Hepatocyte (in vitro differentiated cells): ENCODE data around the gene TFCP2L1. TPM values are rescaled to one million over a fixed set of nuclear protein-coding genes. Genes with fewer than 3 reads are reported as not detected.

ENCODE experiments used
- DNase-seq: peaks from one replicate; pipeline ENCODE4 v3.0.0-alpha.2; 2016; ENCODE audit warnings: low spot score
- H2AFZ ChIP-seq: fragments of 200-600 bp; sonication (generic); 2 replicates; pipeline ENCODE4 v1.6.0; 2016; ENCODE audit warnings: antibody characterized with exemption, mild to moderate bottlenecking
- H3K27ac ChIP-seq: fragments of 200-600 bp; sonication (generic); 2 replicates; pipeline ENCODE4 v1.5.1; 2016; ENCODE audit warnings: mild to moderate bottlenecking
- H3K27me3 ChIP-seq: fragments of 200-600 bp; sonication (generic); 2 replicates; pipeline ENCODE4 v1.6.1; 2016
- H3K36me3 ChIP-seq: fragments of 200-600 bp; sonication (generic); replicated peaks from 2 replicates; pipeline ENCODE4 v1.5.1; 2016; ENCODE audit warnings: low read depth; ENCODE audit not compliant: insufficient read depth
- H3K4me1 ChIP-seq: fragments of 200-600 bp; sonication (generic); 2 replicates; pipeline ENCODE4 v1.5.1; 2016; ENCODE audit warnings: mild to moderate bottlenecking, moderate library complexity; ENCODE audit not compliant: insufficient read depth
- H3K4me2 ChIP-seq: fragments of 200-600 bp; sonication (generic); 2 replicates; pipeline ENCODE4 v1.6.0; 2016
- H3K4me3 ChIP-seq: fragments of 200-600 bp; sonication (generic); 2 replicates; pipeline ENCODE4 v1.5.1; 2016; ENCODE audit warnings: mild to moderate bottlenecking
- H3K79me2 ChIP-seq: fragments of 200-600 bp; sonication (generic); 2 replicates; pipeline ENCODE4 v1.6.0; 2017; ENCODE audit warnings: mild to moderate bottlenecking
- H3K9me2 ChIP-seq: fragments of 200-600 bp; sonication (generic); replicated peaks from 2 replicates; pipeline ENCODE4 v1.6.0; 2017; ENCODE audit warnings: mild to moderate bottlenecking; ENCODE audit not compliant: insufficient read depth
- H3K9me3 ChIP-seq: fragments of 200-600 bp; sonication (generic); 2 replicates; pipeline ENCODE4 v1.5.1; 2016; ENCODE audit warnings: low read depth, mild to moderate bottlenecking
- H4K20me1 ChIP-seq: fragments of 200-600 bp; sonication (generic); 2 replicates; pipeline ENCODE4 v1.6.0; 2016; ENCODE audit warnings: mild to moderate bottlenecking; ENCODE audit not compliant: insufficient read depth, poor library complexity, severe bottlenecking
- CTCF ChIP-seq: fragments of 200-600 bp; sonication (generic); IDR thresholded peaks from 2 replicates; pipeline ENCODE4 v1.5.1; 2016; ENCODE audit warnings: antibody characterized with exemption, mild to moderate bottlenecking; ENCODE audit not compliant: poor library complexity
- EZH2 ChIP-seq: fragments of 200-600 bp; sonication (generic); IDR thresholded peaks from 2 replicates; pipeline ENCODE4 v1.6.1; 2016; ENCODE audit warnings: antibody characterized with exemption, mild to moderate bottlenecking, borderline replicate concordance
- EZH2phosphoT487 ChIP-seq: fragments of 200-600 bp; sonication (generic); IDR thresholded peaks from one replicate; pipeline ENCODE4 v1.6.1; 2018; ENCODE audit warnings: antibody characterized with exemption, mild to moderate bottlenecking, low read depth, moderate library complexity; ENCODE audit not compliant: unreplicated experiment, severe bottlenecking
- WGBS: methylation state at CpG from one replicate; pipeline ENCODE4 v1.1.6; 2016; ENCODE audit warnings: low lambda C conversion rate; ENCODE audit errors: missing lambda C conversion rate; 5-methylcytosine and 5-hydroxymethylcytosine counted together
- polyA plus RNA-seq: library from polyadenylated mRNA; unstranded; fragments of >200 nt; fragmentation: Nextera tagmentation; extraction: Ambion mirVana; gene quantifications from 2 replicates; pipeline ENCODE4 v1.2.1, GENCODE V29; 2016
- total RNA-seq: library from RNA; depleted of rRNA; stranded (reverse); fragments of >200 nt; gene quantifications from 2 replicates; pipeline ENCODE4 v1.2.3, GENCODE V29; 2014

Gene TFCP2L1
- total and polyA plus RNA-seq, 2 experiments from 2014 or later: 1.1 to 2.5 TPM

GRCh38 chr2:121175326-121175725, 109.7 kb downstream of the TFCP2L1 start:
- Histone ChIP-seq H4K20me1 (no peaks in the 10 kb centered on the region), H2AFZ (no peak overlapping the region), H3K4me2 (no peak overlapping the region), H3K36me3 (no peaks in the 10 kb centered on the region), H3K4me1 (no peaks in the 10 kb centered on the region), H3K9me2 (no peaks in the 10 kb centered on the region), H3K27me3 (no peaks in the 10 kb centered on the region), H3K4me3 (no peak overlapping the region), H3K79me2 (no peaks in the 10 kb centered on the region), H3K27ac (no peak overlapping the region), H3K9me3 (no peaks in the 10 kb centered on the region)
- DNase-seq: no peak
- TF ChIP-seq EZH2: no peak
- no peak for TF ChIP-seq EZH2phosphoT487
- no peak for TF ChIP-seq CTCF
- WGBS: 84% methylated on average over 10 of the region's 10 CpGs

GRCh38 chr2:121173806-121174205, 111.2 kb downstream of the TFCP2L1 start:
- Histone ChIP-seq H3K4me2 (no peak overlapping the region), H3K27ac (no peak overlapping the region), H3K4me3 (no peak overlapping the region), H3K4me1 (no peaks in the 10 kb centered on the region), H3K9me3 (no peaks in the 10 kb centered on the region), H2AFZ (no peak overlapping the region), H3K27me3 (no peaks in the 10 kb centered on the region), H4K20me1 (no peaks in the 10 kb centered on the region), H3K9me2 (no peaks in the 10 kb centered on the region), H3K36me3 (no peaks in the 10 kb centered on the region), H3K79me2 (no peaks in the 10 kb centered on the region)
- TF ChIP-seq EZH2phosphoT487: no peak
- TF ChIP-seq EZH2: no peak
- no peak for DNase-seq
- 86% methylated on average over 10 of the region's 10 CpGs for WGBS

- H3K9me3 ChIP-seq: no peaks in the 10 kb centered on the region
- no peak overlapping the region for H3K4me3 ChIP-seq
- no peak overlapping the region for H2AFZ ChIP-seq
- no peak for DNase-seq
- no peaks in the 10 kb centered on the region for H3K36me3 ChIP-seq
- TF ChIP-seq EZH2 (no peak), EZH2phosphoT487 (no peak), CTCF (no peak)
- no peaks in the 10 kb centered on the region for H4K20me1 ChIP-seq
- no peaks in the 10 kb centered on the region for H3K9me2 ChIP-seq
- H3K27me3 ChIP-seq: no peaks in the 10 kb centered on the region
- WGBS: 87% methylated on average over 4 of the region's 4 CpGs
- no peak overlapping the region for H3K27ac ChIP-seq
- no peaks in the 10 kb centered on the region for H3K79me2 ChIP-seq
- H3K4me1 ChIP-seq: no peaks in the 10 kb centered on the region
- no peak overlapping the region for H3K4me2 ChIP-seq
These were observed 111.9 kb downstream of the TFCP2L1 start for GRCh38 chr2:121173112-121173511.

GRCh38 chr2:121172456-121172855, 112.5 kb downstream of the TFCP2L1 start:
- 100% methylated on average over 1 of the region's 1 CpG for WGBS
- Histone ChIP-seq H3K79me2 (no peaks in the 10 kb centered on the region), H3K4me3 (no peak overlapping the region), H3K4me2 (no peak overlapping the region), H3K9me3 (no peaks in the 10 kb centered on the region), H4K20me1 (no peaks in the 10 kb centered on the region), H3K27me3 (no peaks in the 10 kb centered on the region), H3K4me1 (no peaks in the 10 kb centered on the region), H3K27ac (no peak overlapping the region), H3K9me2 (no peaks in the 10 kb centered on the region), H2AFZ (no peak overlapping the region), H3K36me3 (no peaks in the 10 kb centered on the region)
- TF ChIP-seq EZH2phosphoT487 (no peak), CTCF (no peak), EZH2 (no peak)
- DNase-seq: no peak
